ENCODE data around the gene WBP2.

WBP2 gene

DNA sequence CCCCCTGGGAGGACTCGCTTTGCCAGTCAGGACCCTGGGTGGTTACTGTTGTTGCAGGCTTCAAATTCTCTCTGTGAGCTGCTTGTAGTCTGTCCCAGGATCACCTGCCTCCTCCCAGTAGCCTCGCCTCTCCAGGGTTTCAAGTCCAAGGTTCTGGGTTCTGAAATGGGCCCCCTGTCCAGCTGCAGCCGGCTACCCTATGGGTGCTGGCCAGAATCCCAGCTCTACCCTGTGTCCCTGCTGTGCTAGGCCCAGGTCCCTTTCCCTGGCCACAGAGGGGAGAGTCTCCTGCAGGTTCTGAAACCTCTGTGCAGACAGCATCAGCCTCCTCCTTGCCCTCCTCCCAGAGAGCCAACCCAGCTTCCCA lies 32.4 kb downstream of the WBP2 start:
- no peak overlapping the region for H3K4me3 ChIP-seq (ENCODE audit: low read depth, low read length)
- POLR2A ChIA-PET = interaction anchor here (2.4 kb wide), 1 partner anchor 43 kb away, joined by 8 read pairs; no protein-coding TSS in a partner anchor
- no peak for TF ChIP-seq RBAK (tag by site-specific recombination; IDR thresholded peaks at IDR 0.05)
- TF ChIP-seq ZNF600 (tag by site-specific recombination; IDR thresholded peaks at IDR 0.05) = 0 out of 2 replicates have a peak, but pooled peaks have one; percentile 16
- peak; percentile 80 for TF ChIP-seq ZIC2 (tag by site-specific recombination; IDR thresholded peaks at IDR 0.05)
- H3K36me3 ChIP-seq (ENCODE audit: control insufficient read depth in 2 of 2, insufficient read depth in 1 of 2, low read length in 2 of 2) = peaks cover 15 to 86% of the 10 kb centered on the region in 2 experiments
- no peak overlapping the region for H3K27ac ChIP-seq (ENCODE audit: extremely low read depth, low read depth, low read length)
- H3K9me3 ChIP-seq (ENCODE audit: control insufficient read depth, insufficient read depth, low read depth, low read length) = no peaks in the 10 kb centered on the region
- H3K4me1 ChIP-seq (ENCODE audit: control insufficient read depth, insufficient read depth, low read length) = no peaks in the 10 kb centered on the region
- CTCF ChIA-PET = interaction anchor here (0.9 kb wide), 1 partner anchor 40 kb away, joined by 4 read pairs; no protein-coding TSS in a partner anchor

DNA sequence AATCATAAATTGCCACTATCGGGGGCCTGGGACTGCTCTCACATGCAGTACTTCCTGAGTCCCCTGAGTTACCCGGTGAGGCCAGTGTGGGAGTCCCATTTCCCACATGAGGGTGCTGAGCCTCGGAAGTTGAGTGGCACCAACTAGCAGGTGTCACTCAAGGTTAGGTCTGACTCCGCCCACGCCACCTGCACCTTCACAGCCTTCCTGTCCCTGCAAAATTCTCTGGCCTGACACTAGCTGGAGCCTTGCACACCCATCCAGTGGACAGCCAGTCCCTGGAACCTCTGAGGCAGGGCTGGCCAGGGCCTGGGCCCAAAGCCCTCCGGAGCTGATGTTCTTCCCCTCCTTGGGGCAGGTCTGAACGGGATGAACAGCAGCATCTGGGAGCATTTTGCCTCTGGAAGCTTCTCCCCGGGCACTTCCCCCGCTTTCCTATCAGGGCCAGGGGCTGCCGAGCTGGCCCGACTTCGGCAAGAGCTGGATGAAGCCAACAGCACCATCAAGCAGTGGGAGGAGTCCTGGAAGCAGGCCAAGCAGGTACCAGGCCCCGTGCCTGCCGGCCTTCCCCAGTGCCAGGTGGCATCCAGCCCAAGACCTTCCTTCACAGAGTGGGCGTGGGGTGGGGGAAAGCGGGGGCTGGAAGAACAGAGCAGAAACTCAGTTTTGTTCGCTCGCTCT lies 32.9 kb downstream of the WBP2 start:
- CTCF ChIA-PET = interaction anchor here (0.9 to 1.4 kb wide), 2 partner anchors 23 to 39 kb away, joined by 4 read pairs; no protein-coding TSS in a partner anchor
- Histone ChIP-seq H3K27ac (ENCODE audit: extremely low read depth, low read depth, low read length) (0 out of 2 replicates have a peak overlapping the region, but pooled peaks have one; percentile 3), H3K36me3 (ENCODE audit: control insufficient read depth in 2 of 2, insufficient read depth in 1 of 2, low read length in 2 of 2) (peaks cover 15 to 91% of the 10 kb centered on the region in 2 experiments)

DNA sequence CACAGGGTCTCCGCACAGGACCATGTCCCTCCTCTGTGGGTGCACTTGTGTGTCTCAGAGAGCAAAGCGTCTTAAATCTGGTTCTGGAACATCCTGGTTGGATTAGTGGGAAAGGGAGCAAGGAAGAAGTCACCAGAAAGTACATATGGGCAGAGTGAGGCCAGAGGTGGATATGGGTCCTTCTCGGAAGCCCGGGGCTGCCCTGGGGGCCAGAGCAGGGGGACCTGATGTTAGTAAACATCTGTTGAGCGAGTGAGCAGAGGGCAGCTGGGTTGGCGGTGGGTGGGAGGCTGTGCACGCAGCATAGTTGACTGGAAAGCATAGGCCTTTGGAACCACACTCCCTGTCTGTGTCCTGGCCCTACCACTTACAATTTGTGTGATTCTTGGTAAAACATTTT lies 33.6 kb downstream of the WBP2 start:
- H3K27ac ChIP-seq (ENCODE audit: extremely low read depth, low read depth, low read length) = no peak overlapping the region
- ChIA-PET POLR2A (interaction anchor here (0.6 to 2.4 kb wide), 4 partner anchors 34 to 118 kb away, joined by 3 to 13 read pairs (median 6); partner anchors contain the start of gene WBP2), CTCF (interaction anchor here (1.4 kb wide), 1 partner anchor 24 kb away, joined by 4 read pairs; no protein-coding TSS in a partner anchor)
- H3K9me3 ChIP-seq (ENCODE audit: control insufficient read depth, insufficient read depth, low read depth, low read length) = no peaks in the 10 kb centered on the region
- peaks cover 15 to 94% of the 10 kb centered on the region in 2 experiments for H3K36me3 ChIP-seq (ENCODE audit: control insufficient read depth in 2 of 2, insufficient read depth in 1 of 2, low read length in 2 of 2)
- TF ChIP-seq, protein P1, sequence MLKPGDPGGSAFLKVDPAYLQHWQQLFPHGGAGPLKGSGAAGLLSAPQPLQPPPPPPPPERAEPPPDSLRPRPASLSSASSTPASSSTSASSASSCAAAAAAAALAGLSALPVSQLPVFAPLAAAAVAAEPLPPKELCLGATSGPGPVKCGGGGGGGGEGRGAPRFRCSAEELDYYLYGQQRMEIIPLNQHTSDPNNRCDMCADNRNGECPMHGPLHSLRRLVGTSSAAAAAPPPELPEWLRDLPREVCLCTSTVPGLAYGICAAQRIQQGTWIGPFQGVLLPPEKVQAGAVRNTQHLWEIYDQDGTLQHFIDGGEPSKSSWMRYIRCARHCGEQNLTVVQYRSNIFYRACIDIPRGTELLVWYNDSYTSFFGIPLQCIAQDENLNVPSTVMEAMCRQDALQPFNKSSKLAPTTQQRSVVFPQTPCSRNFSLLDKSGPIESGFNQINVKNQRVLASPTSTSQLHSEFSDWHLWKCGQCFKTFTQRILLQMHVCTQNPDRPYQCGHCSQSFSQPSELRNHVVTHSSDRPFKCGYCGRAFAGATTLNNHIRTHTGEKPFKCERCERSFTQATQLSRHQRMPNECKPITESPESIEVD (tag by site-specific recombination; IDR thresholded peaks at IDR 0.05) = no peak
- H3K4me3 ChIP-seq (ENCODE audit: low read depth, low read length) = no peak overlapping the region
- no peaks in the 10 kb centered on the region for H3K4me1 ChIP-seq (ENCODE audit: control insufficient read depth, insufficient read depth, low read length)

More for the DNA sequence above, 32.9 kb downstream of the WBP2 start:
- H3K4me3 ChIP-seq (ENCODE audit: low read depth, low read length) = no peak overlapping the region
- POLR2A ChIA-PET = interaction anchor here (1.2 to 2.4 kb wide), 2 partner anchors 33 to 42 kb away, joined by 5 to 8 read pairs; partner anchors contain the start of gene WBP2
- H3K9me3 ChIP-seq (ENCODE audit: control insufficient read depth, insufficient read depth, low read depth, low read length) = no peaks in the 10 kb centered on the region
- no peak for TF ChIP-seq ZNF335 (tag by site-specific recombination; conservative IDR thresholded peaks at IDR 0.05)
- TF ChIP-seq ZFHX2 (tag by site-specific recombination; conservative IDR thresholded peaks at IDR 0.05) = peak; percentile 36; the same call in 1 of the 2 replicates
- H3K4me1 ChIP-seq (ENCODE audit: control insufficient read depth, insufficient read depth, low read length) = no peaks in the 10 kb centered on the region

DNA sequence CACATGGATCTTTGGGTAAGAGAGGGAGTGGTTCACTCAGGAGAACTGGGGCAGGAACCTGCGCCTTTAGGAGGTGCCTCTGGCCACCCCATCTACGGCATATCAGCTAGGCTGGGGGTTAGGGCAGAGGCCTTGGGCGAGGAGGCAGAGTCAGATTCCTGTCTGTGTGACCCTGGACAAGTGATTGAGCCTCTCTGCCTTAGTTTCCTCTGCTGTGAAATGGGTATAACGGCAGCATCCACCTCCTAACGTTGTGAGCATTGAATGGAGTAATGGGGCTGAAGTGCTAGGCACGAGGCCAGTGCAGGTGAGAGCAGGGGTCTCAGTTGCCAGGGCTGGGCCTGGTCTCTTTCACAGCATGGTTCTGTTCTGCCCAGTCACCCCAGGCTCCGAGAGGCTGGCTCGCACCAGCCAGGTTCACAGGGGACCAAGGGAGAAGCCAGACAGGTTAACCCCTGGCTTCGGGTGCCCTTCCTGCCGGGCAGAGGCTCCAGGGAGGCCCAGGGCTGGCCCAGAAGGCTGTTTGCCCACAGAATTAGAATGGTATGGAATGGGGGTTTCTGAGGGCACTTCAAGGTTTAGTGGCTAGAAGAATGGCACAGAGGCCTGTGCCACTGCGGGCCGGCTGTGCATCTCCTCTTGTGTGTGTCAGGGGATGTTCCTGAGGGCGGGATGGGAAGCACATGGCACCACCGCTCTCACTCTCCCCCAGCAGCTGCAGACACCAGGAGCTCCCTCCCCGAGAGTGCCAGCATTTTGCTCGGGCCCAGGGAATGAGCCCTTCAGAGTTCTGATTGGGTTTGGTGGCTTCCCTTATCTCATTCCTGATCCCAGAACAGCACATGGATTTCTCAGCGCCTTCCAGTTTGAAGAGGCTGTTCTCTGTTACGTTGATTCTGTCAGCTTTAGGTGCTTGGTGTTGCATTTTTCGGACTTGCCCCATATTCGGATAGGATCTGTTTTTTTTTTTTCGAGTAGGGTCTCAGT lies 34.7 kb downstream of the WBP2 start:
- Histone ChIP-seq H3K4me1 (ENCODE audit: control insufficient read depth, insufficient read depth, low read length) (no peaks in the 10 kb centered on the region), H3K9me3 (ENCODE audit: control insufficient read depth, insufficient read depth, low read depth, low read length) (no peaks in the 10 kb centered on the region), H3K36me3 (ENCODE audit: control insufficient read depth in 2 of 2, insufficient read depth in 1 of 2, low read length in 2 of 2) (peaks cover 23 to 95% of the 10 kb centered on the region in 2 experiments), H3K27ac (ENCODE audit: extremely low read depth, low read depth, low read length) (no peak overlapping the region), H3K4me3 (ENCODE audit: low read depth, low read length) (no peak overlapping the region)
- CTCF ChIA-PET = interaction anchor here (0.6 to 1.4 kb wide), 5 partner anchors 9 to 58 kb away, joined by 3 to 5 read pairs (median 4); partner anchors contain the start of gene TRIM47
- POLR2A ChIA-PET = interaction anchor here (0.6 to 1.6 kb wide), 3 partner anchors 35 to 117 kb away, joined by 3 to 13 read pairs (median 5); partner anchors contain the start of gene WBP2
- TF ChIP-seq ZNF707 (tag by site-specific recombination; IDR thresholded peaks at IDR 0.05) (no peak), ZNF596 (tag by site-specific recombination; IDR thresholded peaks at IDR 0.05) (no peak)
- TF ChIP-seq, protein P2, sequence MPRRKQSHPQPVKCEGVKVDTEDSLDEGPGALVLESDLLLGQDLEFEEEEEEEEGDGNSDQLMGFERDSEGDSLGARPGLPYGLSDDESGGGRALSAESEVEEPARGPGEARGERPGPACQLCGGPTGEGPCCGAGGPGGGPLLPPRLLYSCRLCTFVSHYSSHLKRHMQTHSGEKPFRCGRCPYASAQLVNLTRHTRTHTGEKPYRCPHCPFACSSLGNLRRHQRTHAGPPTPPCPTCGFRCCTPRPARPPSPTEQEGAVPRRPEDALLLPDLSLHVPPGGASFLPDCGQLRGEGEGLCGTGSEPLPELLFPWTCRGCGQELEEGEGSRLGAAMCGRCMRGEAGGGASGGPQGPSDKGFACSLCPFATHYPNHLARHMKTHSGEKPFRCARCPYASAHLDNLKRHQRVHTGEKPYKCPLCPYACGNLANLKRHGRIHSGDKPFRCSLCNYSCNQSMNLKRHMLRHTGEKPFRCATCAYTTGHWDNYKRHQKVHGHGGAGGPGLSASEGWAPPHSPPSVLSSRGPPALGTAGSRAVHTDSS (tag by site-specific recombination; IDR thresholded peaks at IDR 0.05) = no peak

Measured in HEK293 (cell line).